H9 (cell line): ENCODE data around the gene KCTD6. TPM values are rescaled to one million over a fixed set of nuclear protein-coding genes. Genes with fewer than 3 reads are reported as not detected.

ENCODE experiments used
- DNase-seq: peaks from one replicate; pipeline ENCODE4 v3.0.0-alpha.2; 2017
- H2AFZ ChIP-seq: one replicate; pipeline ENCODE4 v1.6.1; 2013; ENCODE audit warnings: mild to moderate bottlenecking, low read length, control low read depth, moderate library complexity
- H2AK5ac ChIP-seq: 2 replicates; pipeline ENCODE4 v1.6.1; 2013; ENCODE audit warnings: low read length, control low read depth, mixed read lengths; ENCODE audit not compliant: insufficient read length
- H2BK120ac ChIP-seq: one replicate; pipeline ENCODE4 v1.6.1; 2013; ENCODE audit warnings: low read depth, mild to moderate bottlenecking, low read length, control low read depth, inconsistent platforms; ENCODE audit not compliant: poor library complexity, severe bottlenecking
- H2BK12ac ChIP-seq: 2 replicates; pipeline ENCODE4 v1.6.1; 2013; ENCODE audit warnings: low read length, control low read depth, mixed read lengths, low read depth; ENCODE audit not compliant: insufficient read length
- H2BK15ac ChIP-seq: 2 replicates; pipeline ENCODE4 v1.6.1; 2013; ENCODE audit warnings: low read depth, low read length, control low read depth
- H2BK20ac ChIP-seq: one replicate; pipeline ENCODE4 v1.6.1; 2013; ENCODE audit warnings: low read depth, mild to moderate bottlenecking, low read length, control low read depth, inconsistent platforms; ENCODE audit not compliant: poor library complexity, severe bottlenecking
- H2BK5ac ChIP-seq: 2 replicates; pipeline ENCODE4 v1.6.1; 2013; ENCODE audit warnings: low read length, control low read depth, mixed read lengths; ENCODE audit not compliant: insufficient read length
- H3K14ac ChIP-seq: 2 replicates; pipeline ENCODE4 v1.6.1; 2013; ENCODE audit warnings: low read length, control low read depth; ENCODE audit not compliant: insufficient read depth
- H3K18ac ChIP-seq: 2 replicates; pipeline ENCODE4 v1.6.1; 2013; ENCODE audit warnings: low read depth, mild to moderate bottlenecking, mixed read lengths, low read length, control low read depth; ENCODE audit not compliant: insufficient read length
- H3K23ac ChIP-seq: 2 replicates; pipeline ENCODE4 v1.6.1; 2013; ENCODE audit warnings: low read length, control low read depth, mixed read lengths, low read depth; ENCODE audit not compliant: insufficient read length
- H3K23me2 ChIP-seq: 2 replicates; pipeline ENCODE4 v1.6.1; 2013; ENCODE audit warnings: low read depth, mild to moderate bottlenecking, mixed read lengths, low read length, control low read depth; ENCODE audit not compliant: insufficient read length, poor library complexity, severe bottlenecking
- H3K27ac ChIP-seq: 2 replicates; pipeline ENCODE4 v1.5.1; 2013; ENCODE audit warnings: low read length, control low read depth, mixed read lengths, low read depth; ENCODE audit not compliant: insufficient read length
- H3K27me3 ChIP-seq: 2 replicates; pipeline ENCODE4 v1.6.1; 2013; ENCODE audit warnings: low read length, control low read depth, inconsistent platforms; ENCODE audit not compliant: insufficient read depth
- H3K4ac ChIP-seq: 2 replicates; pipeline ENCODE4 v1.6.1; 2013; ENCODE audit warnings: low read depth, mild to moderate bottlenecking, control low read depth, inconsistent platforms, low read length, moderate library complexity
- H3K4me1 ChIP-seq: 2 replicates; pipeline ENCODE4 v1.6.1; 2013; ENCODE audit warnings: low read length, control low read depth, inconsistent platforms; ENCODE audit not compliant: insufficient read depth
- H3K4me2 ChIP-seq: 2 replicates; pipeline ENCODE4 v1.6.1; 2013; ENCODE audit warnings: low read length, control low read depth, mixed read lengths; ENCODE audit not compliant: insufficient read length, insufficient read depth
- H3K56ac ChIP-seq: 2 replicates; pipeline ENCODE4 v1.6.1; 2013; ENCODE audit warnings: low read depth, mild to moderate bottlenecking, mixed read lengths, low read length, control low read depth; ENCODE audit not compliant: insufficient read length
- H3K79me1 ChIP-seq: 2 replicates; pipeline ENCODE4 v1.6.1; 2013; ENCODE audit warnings: low read depth, mild to moderate bottlenecking, moderate library complexity, low read length, control low read depth, inconsistent platforms; ENCODE audit not compliant: insufficient read depth, poor library complexity, severe bottlenecking
- H3K79me2 ChIP-seq: 2 replicates; pipeline ENCODE4 v1.6.1; 2013; ENCODE audit warnings: low read length, control low read depth, inconsistent platforms; ENCODE audit not compliant: insufficient read depth
- H3K9ac ChIP-seq: 2 replicates; pipeline ENCODE4 v1.6.1; 2013; ENCODE audit warnings: low read length, control low read depth, mixed read lengths; ENCODE audit not compliant: insufficient read length; ENCODE audit errors: extremely low read depth
- H3K9me3 ChIP-seq: one replicate; pipeline ENCODE4 v1.6.1; 2013; ENCODE audit warnings: low read depth, low read length, inconsistent platforms; ENCODE audit not compliant: control insufficient read depth
- H3T11ph ChIP-seq: one replicate; pipeline ENCODE4 v1.6.1; 2013; ENCODE audit warnings: mild to moderate bottlenecking, low read length, control low read depth, inconsistent platforms
- H4K20me1 ChIP-seq: one replicate; pipeline ENCODE4 v1.6.1; 2013; ENCODE audit not compliant: control insufficient read depth, insufficient read length, insufficient read depth
- H4K5ac ChIP-seq: 2 replicates; pipeline ENCODE4 v1.6.1; 2013; ENCODE audit warnings: low read depth, mild to moderate bottlenecking, mixed read lengths, low read length, control low read depth; ENCODE audit not compliant: insufficient read length
- H4K8ac ChIP-seq: replicated peaks from 2 replicates; pipeline ENCODE4 v1.6.1; 2013; ENCODE audit warnings: low read length, control low read depth, mixed read lengths, low read depth; ENCODE audit not compliant: insufficient read length
- H4K91ac ChIP-seq: 2 replicates; pipeline ENCODE4 v1.6.1; 2013; ENCODE audit warnings: low read depth, mild to moderate bottlenecking, moderate library complexity, mixed read lengths, low read length, control low read depth; ENCODE audit not compliant: insufficient read length
- H3K27ac Mint-ChIP-seq, 3 experiments: 2 replicates in 2 of 3; 3 replicates in 1 of 3; pipeline ENCODE4 v1.8.0; 2020 to 2021; ENCODE audit warnings: mixed read lengths in 3 of 3, mild to moderate bottlenecking in 1 of 3, moderate library complexity in 1 of 3
- H3K27me3 Mint-ChIP-seq: 2 replicates; pipeline ENCODE4 v1.8.0; 2021; ENCODE audit warnings: low read depth, mild to moderate bottlenecking, moderate library complexity, mixed read lengths
- H3K36me3 Mint-ChIP-seq, 3 experiments: 2 replicates in 2 of 3; 3 replicates in 1 of 3; pipeline ENCODE4 v1.8.0; 2020 to 2021; ENCODE audit warnings: low read depth in 3 of 3, mixed read lengths in 3 of 3; ENCODE audit not compliant: insufficient read depth in 1 of 3
- H3K4me1 Mint-ChIP-seq, 2 experiments: 2 replicates each; pipeline ENCODE4 v1.8.0; 2020; ENCODE audit warnings: mixed read lengths in 2 of 2
- H3K4me3 Mint-ChIP-seq, 2 experiments: 2 replicates in 1 of 2; 3 replicates in 1 of 2; pipeline ENCODE4 v1.8.0; 2020 to 2021; ENCODE audit warnings: mild to moderate bottlenecking in 2 of 2, mixed read lengths in 2 of 2, moderate library complexity in 1 of 2
- H3K9me3 Mint-ChIP-seq, 2 experiments: 2 replicates in 1 of 2; 3 replicates in 1 of 2; pipeline ENCODE4 v1.8.0; 2020; ENCODE audit warnings: mild to moderate bottlenecking in 2 of 2, mixed read lengths in 2 of 2, moderate library complexity in 1 of 2
- CTCF ChIP-seq: fragments of 200-600 bp; sonication (generic); conservative IDR thresholded peaks from 3 replicates; pipeline ENCODE4 v1.8.0; 2021; ENCODE audit warnings: antibody characterized with exemption, mild to moderate bottlenecking
- WGBS: extraction: QIAGEN DNeasy Blood & Tissue Kit; methylation state at CpG from one replicate; pipeline ENCODE4 v1.1.7; 2013; ENCODE audit warnings: missing lambda C conversion rate, low lambda C conversion rate, mixed read lengths; ENCODE audit not compliant: insufficient read length; ENCODE audit errors: extremely low coverage; 5-methylcytosine and 5-hydroxymethylcytosine counted together
- total RNA-seq: library from RNA; stranded (reverse); gene quantifications from 2 replicates; pipeline ENCODE4 v1.2.1, GENCODE V29; 2021

Gene KCTD6
- total RNA-seq, 1 experiment from 2014 or later, result 14.2 TPM

- Histone ChIP-seq H3K79me2 (no peaks in the 10 kb centered on the region), H3K27me3 (no peaks in the 10 kb centered on the region), H3K56ac (no peak overlapping the region), H3T11ph (no peak overlapping the region), H2BK12ac (no peak overlapping the region), H3K9me3 (no peaks in the 10 kb centered on the region), H4K91ac (no peak overlapping the region), H2AFZ (no peak overlapping the region), H3K23me2 (no peaks in the 10 kb centered on the region), H2BK20ac (no peak overlapping the region), H3K4me2 (no peak overlapping the region), H4K5ac (no peak overlapping the region), H2BK5ac (no peak overlapping the region), H3K4ac (no peak overlapping the region), H4K20me1 (no peaks in the 10 kb centered on the region), H2BK15ac (no peak overlapping the region), H2AK5ac (no peak overlapping the region), H3K79me1 (no peaks in the 10 kb centered on the region), H2BK120ac (no peak overlapping the region), H3K18ac (no peak overlapping the region), H3K14ac (no peak overlapping the region), H3K27ac (no peak overlapping the region), H3K9ac (no peak overlapping the region), H3K4me1 (no peaks in the 10 kb centered on the region; the same call in 1 of the 2 replicates), H4K8ac (no peak overlapping the region), H3K23ac (no peak overlapping the region)
- peaks cover 2 to 4% of the 10 kb centered on the region in 2 experiments; a peak in 4 of 5 replicates for H3K9me3 Mint-ChIP-seq
- no peak for TF ChIP-seq CTCF
- peaks cover 26 to 42% of the 10 kb centered on the region in 2 experiments for H3K4me1 Mint-ChIP-seq
- H3K27ac Mint-ChIP-seq, result peak overlapping the region in 1 of 3 experiments; percentile 85; a peak in 1 of 7 replicates
- no peak for DNase-seq
- H3K27me3 Mint-ChIP-seq, result no peaks in the 10 kb centered on the region
- H3K4me3 Mint-ChIP-seq, result no peak overlapping the region
- H3K36me3 Mint-ChIP-seq, result peaks cover 0 to 4% (median 0%) of the 10 kb centered on the region in 3 experiments; a peak in 2 of 7 replicates
- WGBS, result no CpG with 5 or more reads among the region's 6 CpGs
These were observed 36.7 kb downstream of the KCTD6 start for GRCh38 chr3:58528629-58529028.
